Measurements from ENCODE around the gene CUTA.
A peak's percentile ranks its signal among the peaks of the same experiment; 100 is the strongest.

CUTA gene
- total RNA-seq: 26.3 to 61.6 (median 45.5) reads per million in 18 experiments

GRCh38 chr6:33417903-33418689 is at the start of gene CUTA:
Gene CUTA, minus strand, starts transcription at chr6:33418107. Its CDS starts 107 bp downstream, at chr6:33418000.
- peak; percentile 99 to 100 for DNase-seq

DNA sequence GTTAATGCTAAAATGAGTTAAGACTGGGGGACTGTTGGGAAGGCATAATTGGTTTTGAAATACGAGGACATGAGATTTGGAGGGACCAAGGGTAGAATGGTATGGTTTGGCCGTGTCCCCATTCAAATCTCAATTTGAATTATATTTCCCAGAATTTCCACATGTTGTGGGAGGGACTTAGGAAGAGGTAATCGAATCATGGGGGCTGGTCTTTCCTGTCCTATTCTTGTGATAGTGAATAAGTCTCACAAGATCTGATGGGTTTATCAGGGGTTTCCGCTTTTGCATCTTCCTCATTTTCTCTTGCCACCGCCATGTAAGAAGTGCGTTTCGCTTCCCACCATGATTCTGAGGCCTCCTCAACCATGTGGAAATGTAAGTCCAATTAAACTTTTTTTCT is 49.2 kb upstream of the CUTA start:
- peak in 1 of 2 donors; percentile 31 for DNase-seq

DNA sequence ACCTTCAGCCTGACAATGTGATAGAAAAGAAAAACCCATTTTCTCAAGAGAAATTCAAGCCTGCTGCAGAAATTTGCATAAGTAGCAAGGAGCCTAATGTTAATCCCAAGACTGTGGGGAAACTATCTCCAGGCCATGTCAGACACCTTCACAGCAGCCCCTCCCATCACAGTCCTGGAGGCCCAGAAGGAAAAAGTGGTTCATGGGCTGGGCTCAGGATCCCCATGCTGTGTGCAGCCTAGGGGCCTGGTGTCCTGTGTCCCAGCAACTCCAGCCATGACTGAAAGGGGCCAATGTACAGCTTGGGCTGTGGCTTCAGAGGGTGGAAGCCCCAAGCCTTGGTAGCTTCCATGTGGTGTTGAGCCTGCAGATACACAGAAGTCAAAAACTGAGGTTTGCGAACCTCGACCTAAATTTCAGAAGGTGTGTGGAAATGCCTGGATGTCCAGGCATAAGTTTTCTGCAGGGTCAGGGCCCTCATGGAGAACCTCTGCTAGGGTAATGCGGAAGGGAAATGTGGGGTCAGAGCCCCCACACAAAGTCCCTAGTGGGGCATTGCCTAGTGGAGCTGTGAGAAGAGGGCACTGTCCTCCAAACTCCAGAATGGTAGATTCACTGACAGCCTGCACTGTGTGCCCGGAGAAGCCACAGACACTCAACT is 48.3 kb upstream of the CUTA start:
- DNase-seq: no peak

DNA sequence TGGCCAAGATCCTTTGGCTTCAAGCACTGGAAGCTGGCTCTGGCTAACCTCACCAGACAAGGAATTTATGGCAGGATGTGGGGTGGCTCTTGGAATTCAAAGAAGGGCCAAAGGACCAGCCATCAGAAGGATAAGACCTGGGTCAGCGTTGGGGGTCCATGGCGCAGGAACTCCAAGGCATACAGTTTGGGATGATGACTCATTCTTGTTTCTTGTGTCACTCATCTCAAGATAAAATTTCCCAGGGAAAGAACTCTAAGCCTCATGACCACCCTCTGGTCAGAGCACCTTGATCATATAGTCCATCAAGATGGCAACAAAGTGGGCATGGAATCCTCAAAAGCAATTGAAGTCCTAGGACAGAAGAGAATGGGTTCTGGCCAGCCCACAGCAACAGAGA is 41.3 kb upstream of the CUTA start:
- DNase-seq: no peak

DNA sequence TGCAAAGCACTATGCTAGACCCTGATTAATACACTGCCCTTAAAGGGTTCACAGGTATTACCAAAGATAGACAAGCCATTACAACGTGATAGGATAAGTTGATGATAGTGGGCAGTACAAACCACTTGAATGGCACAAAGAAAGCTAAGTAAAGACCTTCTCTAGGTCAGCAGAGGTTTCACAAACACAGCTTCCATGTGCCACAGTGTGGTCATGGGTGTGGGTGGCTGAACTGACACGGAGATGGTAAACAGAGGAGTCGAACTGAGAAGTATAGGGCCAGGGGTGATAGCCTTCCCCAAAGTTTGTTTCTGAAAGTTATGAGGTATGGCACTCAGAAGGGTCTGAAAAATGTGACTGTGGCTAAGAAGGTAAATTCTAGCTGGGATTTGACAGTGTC is 40.8 kb upstream of the CUTA start:
- DNase-seq: peak; percentile 67 to 82

- no peak for DNase-seq
These were observed 38.2 kb upstream of the CUTA start for GRCh38 chr6:33456156-33456555.

DNA sequence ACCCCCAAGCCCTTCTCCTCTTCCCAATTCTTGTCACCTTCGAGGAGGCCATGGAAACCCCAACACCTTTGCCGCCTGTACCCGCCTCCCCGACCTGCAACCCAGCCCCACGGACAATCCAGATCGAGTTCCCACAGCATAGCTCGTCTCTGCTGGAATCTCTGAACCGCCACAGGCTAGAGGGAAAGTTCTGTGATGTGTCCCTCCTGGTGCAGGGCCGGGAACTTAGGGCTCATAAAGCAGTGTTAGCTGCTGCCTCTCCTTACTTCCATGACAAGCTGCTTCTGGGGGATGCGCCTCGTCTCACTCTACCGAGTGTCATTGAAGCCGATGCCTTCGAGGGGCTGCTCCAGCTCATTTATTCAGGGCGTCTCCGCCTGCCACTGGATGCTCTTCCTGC is 37.1 kb upstream of the CUTA start:
- no peak for DNase-seq

DNA sequence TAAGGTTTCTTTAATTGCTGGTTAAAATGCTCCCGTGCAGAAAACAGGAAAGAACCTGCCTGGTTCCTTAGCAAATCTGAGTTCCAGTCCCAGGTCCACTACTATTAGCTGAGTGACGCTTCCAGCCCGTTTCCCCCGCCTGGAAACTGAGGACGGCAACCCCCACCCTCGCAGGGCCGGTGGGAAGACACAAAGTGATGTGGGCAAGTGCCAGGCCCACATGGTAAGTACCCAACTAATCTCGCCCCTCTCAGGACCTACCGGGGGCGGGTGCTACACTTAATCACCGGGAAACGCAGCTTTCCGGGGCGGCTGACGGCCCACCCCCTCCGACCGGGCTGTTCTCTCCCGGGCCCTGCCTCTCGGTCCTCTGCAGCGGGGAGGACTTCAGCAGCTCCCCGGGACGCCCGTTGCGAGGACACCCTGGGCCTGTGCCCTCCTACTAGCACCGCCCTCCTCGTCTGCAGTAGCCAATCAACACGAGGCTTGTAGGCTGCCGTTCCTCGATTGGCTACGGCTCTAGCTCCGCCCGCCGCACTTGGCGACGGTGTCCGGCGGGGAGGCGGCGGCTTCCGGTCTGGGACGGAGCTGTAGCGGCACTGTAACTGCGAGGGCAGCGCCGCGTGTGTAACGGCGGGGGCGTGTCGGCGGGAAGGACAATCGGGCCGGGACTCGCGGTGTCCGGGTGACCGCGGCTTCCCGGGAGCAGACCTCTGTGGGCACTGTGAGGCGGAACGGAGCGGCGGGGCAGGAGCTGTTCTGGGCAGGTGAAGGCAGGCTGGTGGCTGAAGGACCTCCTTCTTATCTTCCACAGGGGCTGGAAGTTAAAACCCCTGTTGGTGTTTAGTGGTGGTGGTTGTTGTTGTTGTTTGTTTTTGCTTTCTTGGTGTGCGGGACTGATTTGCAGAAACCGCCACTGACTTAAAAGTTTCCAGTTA is 36.4 kb upstream of the CUTA start, which contains the start of gene ZBTB9:
Gene ZBTB9, plus strand, starts transcription at position 568 of the 938 bp plus-strand sequence. CDS start 525 bp downstream, outside the sequence.
- peak; percentile 99 for DNase-seq

- no peak for DNase-seq
These were observed 35.6 kb upstream of the CUTA start for GRCh38 chr6:33453393-33454008.

- DNase-seq: no peak
These were observed 34.6 kb upstream of the CUTA start for GRCh38 chr6:33452496-33452895.

DNA sequence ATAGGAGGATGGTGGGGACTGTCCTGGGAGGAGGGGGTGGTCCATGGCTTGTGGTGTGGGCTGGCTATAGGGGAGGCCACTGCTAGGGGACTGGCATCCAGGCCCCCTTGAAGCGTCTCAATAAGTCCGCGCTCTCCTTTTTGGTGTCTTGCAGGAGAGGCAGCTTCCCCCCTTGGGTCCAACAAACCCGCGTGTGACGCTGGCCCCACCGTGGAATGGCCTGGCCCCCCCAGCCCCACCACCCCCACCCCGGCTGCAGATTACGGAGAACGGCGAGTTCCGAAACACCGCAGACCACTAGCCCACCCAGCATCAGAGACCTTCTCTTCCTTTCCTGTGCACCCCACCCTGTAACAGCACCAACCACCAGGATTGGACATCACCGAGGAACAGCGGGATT is 33.7 kb upstream of the CUTA start:
- DNase-seq: no peak

DNA sequence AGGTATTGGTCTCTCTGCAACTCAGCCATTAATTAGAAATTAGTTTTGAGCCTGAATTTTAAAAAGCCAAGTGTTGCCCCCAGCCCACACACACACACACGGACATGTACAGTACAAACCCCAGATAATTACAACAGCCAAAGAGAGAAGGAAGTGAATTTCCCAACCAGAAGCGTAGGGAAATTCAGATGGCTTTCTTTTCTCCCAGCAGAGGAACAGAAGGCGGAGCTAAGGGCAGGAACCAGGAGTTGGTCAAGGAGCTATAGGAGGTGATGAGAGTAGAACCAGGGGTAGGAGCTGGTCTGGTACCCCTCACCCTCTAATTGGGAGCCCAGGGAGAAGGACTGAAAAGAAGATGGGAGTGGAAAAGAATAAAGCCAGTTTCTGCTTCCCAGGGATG is 32.5 kb upstream of the CUTA start:
- DNase-seq: peak; percentile 81 to 83

DNA sequence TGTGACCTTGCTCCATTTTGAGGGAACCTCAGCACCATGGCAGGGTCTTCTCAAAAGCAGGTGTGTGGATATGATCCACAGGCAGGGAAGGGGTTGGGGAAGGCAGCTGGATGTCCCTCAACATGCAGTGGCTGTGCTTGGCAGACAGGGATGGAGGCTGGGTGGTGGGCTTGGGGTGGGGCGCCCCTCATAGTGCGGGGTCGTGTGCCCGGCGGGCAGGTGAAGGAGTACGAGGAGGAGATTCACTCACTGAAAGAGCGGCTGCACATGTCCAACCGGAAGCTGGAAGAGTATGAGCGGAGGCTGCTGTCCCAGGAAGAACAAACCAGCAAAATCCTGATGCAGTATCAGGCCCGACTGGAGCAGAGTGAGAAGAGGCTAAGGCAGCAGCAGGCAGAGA is 28.4 kb upstream of the CUTA start:
- no peak for DNase-seq

- peak; percentile 92 to 97 for DNase-seq
These were observed 27.3 kb upstream of the CUTA start for GRCh38 chr6:33445119-33445603.

GRCh38 chr6:33443619-33444504 is 26.0 kb upstream of the CUTA start:
- DNase-seq: no peak

DNA sequence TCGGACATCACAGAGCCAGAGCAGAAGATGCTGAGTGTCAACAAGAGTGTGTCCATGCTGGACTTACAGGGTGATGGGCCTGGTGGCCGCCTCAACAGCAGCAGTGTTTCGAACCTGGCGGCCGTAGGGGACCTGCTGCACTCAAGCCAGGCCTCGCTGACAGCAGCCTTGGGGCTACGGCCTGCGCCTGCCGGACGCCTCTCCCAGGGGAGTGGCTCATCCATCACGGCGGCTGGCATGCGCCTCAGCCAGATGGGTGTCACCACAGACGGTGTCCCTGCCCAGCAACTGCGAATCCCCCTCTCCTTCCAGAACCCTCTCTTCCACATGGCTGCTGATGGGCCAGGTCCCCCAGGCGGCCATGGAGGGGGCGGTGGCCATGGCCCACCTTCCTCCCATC is 25.1 kb upstream of the CUTA start:
- DNase-seq: no peak

DNA sequence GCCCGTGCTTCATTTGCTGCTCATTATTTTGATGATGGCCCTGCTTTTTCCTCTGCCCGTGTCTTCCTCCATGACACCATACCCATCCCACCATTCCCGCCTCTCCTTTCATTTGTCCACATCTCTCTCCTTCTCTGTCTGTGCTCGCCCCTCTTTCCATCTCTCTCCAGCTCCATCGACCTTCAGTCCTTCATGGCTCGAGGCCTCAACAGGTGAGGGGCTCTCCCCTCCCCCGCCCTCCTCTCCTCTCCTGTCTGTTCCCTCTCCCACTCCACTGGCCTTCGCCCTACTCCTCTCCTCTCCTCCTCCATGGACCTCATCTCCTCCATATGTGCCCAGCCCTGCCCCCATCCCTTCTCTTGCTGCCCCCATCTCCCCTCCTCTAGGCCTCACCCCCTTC is 24.4 kb upstream of the CUTA start:
- no peak for DNase-seq

DNA sequence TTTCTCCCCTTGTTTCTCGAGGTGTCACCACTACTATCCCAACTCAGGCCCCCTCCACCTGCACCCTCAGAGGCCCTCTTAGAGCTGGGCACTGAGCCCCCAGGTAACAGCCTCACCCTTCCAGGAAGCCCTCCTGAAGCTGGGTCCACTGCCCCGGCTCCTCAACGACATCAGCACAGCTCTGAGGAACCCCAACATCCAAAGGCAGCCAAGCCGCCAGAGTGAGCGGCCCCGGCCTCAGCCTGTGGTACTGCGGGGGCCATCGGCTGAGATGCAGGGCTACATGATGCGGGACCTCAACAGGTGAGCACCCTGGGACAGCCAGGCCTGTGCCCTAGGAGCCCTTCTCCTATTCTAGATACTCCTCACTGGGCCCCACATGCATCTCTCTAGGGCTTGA is 23.6 kb upstream of the CUTA start:
- DNase-seq: no peak

DNA sequence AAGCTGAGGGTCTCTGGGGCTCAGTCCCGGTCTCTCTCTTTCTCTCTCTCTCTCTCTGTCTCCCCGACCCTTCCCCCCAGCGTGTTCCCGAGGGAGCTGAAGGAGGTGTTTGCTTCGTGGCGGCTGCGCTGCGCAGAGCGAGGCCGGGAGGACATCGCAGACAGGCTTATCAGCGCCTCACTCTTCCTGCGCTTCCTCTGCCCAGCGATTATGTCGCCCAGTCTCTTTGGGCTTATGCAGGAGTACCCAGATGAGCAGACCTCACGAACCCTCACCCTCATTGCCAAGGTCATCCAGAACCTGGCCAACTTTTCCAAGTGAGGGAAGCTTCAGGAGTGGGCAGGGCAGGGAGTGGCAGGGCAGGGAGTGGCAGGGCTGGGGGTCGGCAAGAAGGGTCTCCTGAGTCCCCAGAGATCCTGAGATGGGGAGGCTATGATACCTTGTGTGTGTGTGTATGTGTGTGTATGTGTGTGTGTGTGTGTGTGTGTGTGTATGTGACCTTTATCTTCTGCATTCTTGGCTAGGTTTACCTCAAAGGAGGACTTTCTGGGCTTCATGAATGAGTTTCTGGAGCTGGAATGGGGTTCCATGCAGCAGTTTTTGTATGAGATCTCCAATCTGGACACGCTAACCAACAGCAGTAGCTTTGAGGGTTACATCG is 22.9 kb upstream of the CUTA start:
- no peak for DNase-seq

DNA sequence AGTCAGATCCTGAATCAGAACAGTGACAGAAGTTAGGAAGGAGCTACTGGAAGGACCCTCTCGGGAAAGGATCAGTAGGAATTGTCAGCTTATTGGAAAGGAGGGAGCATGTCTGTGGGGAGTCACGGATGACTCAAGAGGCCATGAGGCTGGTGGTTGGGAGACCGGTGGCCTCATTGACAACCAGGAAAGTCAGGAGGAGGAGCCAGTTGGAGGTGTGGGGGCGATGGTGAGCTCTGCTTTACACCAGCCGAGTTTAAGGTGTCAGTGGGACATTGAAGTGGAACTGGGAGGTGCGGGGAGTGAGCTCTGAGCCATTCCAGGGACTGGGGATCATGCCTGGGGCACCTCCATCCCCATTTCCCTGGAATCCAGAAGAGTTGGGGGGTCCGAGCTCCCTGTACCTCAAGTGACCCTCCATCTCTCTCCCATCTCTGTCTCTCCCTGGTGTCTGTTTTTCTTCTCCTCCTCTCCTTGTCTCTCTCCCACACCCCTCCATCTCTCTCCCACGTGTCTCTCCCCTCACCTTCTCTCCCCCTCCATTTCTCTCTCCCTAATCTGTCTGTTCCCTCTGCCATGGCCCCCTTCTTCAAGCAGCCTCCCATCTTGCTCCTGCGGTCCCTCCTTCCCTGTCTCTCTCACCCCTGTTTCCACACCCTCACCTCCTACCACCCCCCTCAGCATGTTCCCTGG is 22.2 kb upstream of the CUTA start:
- DNase-seq: no peak
